Measurements from ENCODE around the gene GLE1. TPM values are rescaled to one million over a fixed set of nuclear protein-coding genes. Genes with fewer than 3 reads are reported as not detected.
A peak's percentile ranks its signal among the peaks of the same experiment; 100 is the strongest.

The GLE1 gene
- total and polyA plus RNA-seq, 5 donors from 2014 or later = 16.7 to 34.1 (median 29.6) TPM

- no peak overlapping the region for H3K4me3 Mint-ChIP-seq
- DNase-seq (no peak), ATAC-seq (ENCODE audit: low read depth in 2 of 2) (no peak)
- Histone ChIP-seq H3K36me3 (ENCODE audit: control insufficient read depth, insufficient read depth, low read length) (peaks cover 20% of the 10 kb centered on the region), H3K27ac (ENCODE audit: insufficient read depth, low read length, poor library complexity, severe bottlenecking) (no peak overlapping the region), H3K4me1 (ENCODE audit: control insufficient read depth, insufficient read depth, low read length, poor library complexity, severe bottlenecking) (no peaks in the 10 kb centered on the region), H3K27me3 (ENCODE audit: control insufficient read depth, insufficient read depth, low read length) (no peaks in the 10 kb centered on the region), H3K4me3 (ENCODE audit: low read depth, low read length) (no peak overlapping the region), H3K9me3 (ENCODE audit: control insufficient read depth in 2 of 2, low read length in 2 of 2) (no peaks in the 10 kb centered on the region)
- peaks cover 13% of the 10 kb centered on the region for H3K36me3 Mint-ChIP-seq
- H3K27ac Mint-ChIP-seq = no peak overlapping the region
- H3K9me3 Mint-ChIP-seq = no peaks in the 10 kb centered on the region
- no peaks in the 10 kb centered on the region for H3K27me3 Mint-ChIP-seq
- H3K4me1 Mint-ChIP-seq = peaks cover 0 to 2% (median 0%) of the 10 kb centered on the region in 4 donors
Measured at GRCh38 chr9:128469070-128469469, 35.4 kb upstream of the GLE1 start.

- no peaks in the 10 kb centered on the region for H3K4me1 ChIP-seq (ENCODE audit: control insufficient read depth, insufficient read depth, low read length, poor library complexity, severe bottlenecking)
- no peaks in the 10 kb centered on the region for H3K9me3 Mint-ChIP-seq
- H3K36me3 ChIP-seq (ENCODE audit: control insufficient read depth, insufficient read depth, low read length) = peaks cover 17% of the 10 kb centered on the region
- H3K4me1 Mint-ChIP-seq = peaks cover 0 to 2% (median 0%) of the 10 kb centered on the region in 4 donors
- ATAC-seq (ENCODE audit: low read depth in 2 of 2) = no peak
- H3K4me3 ChIP-seq (ENCODE audit: low read depth, low read length) = no peak overlapping the region
- no peaks in the 10 kb centered on the region for H3K9me3 ChIP-seq (ENCODE audit: control insufficient read depth in 2 of 2, low read length in 2 of 2)
- no peaks in the 10 kb centered on the region for H3K27me3 ChIP-seq (ENCODE audit: control insufficient read depth, insufficient read depth, low read length)
- no peak overlapping the region for H3K27ac ChIP-seq (ENCODE audit: insufficient read depth, low read length, poor library complexity, severe bottlenecking)
- peaks cover 17% of the 10 kb centered on the region for H3K36me3 Mint-ChIP-seq
- no peak overlapping the region for H3K27ac Mint-ChIP-seq
- no peak for DNase-seq
- H3K4me3 Mint-ChIP-seq = no peak overlapping the region
- H3K27me3 Mint-ChIP-seq = no peaks in the 10 kb centered on the region
Measured at GRCh38 chr9:128470560-128470959, 34.0 kb upstream of the GLE1 start.

- peaks cover 24% of the 10 kb centered on the region for H3K36me3 Mint-ChIP-seq
- no peak overlapping the region for H3K27ac Mint-ChIP-seq
Measured at GRCh38 chr9:128473104-128473503, 31.4 kb upstream of the GLE1 start.

GRCh38 chr9:128475867-128476266 is 28.7 kb upstream of the GLE1 start:
- peaks cover 30% of the 10 kb centered on the region for H3K36me3 ChIP-seq (ENCODE audit: control insufficient read depth, insufficient read depth, low read length)
- DNase-seq (no peak), ATAC-seq (ENCODE audit: low read depth in 2 of 2) (no peak)
- H3K9me3 ChIP-seq (ENCODE audit: control insufficient read depth in 2 of 2, low read length in 2 of 2) = no peaks in the 10 kb centered on the region
- H3K4me1 ChIP-seq (ENCODE audit: control insufficient read depth, insufficient read depth, low read length, poor library complexity, severe bottlenecking) = no peaks in the 10 kb centered on the region
- Mint-ChIP-seq H3K27ac (no peak overlapping the region), H3K4me3 (no peak overlapping the region), H3K9me3 (no peaks in the 10 kb centered on the region), H3K36me3 (peaks cover 38% of the 10 kb centered on the region), H3K4me1 (no peaks in the 10 kb centered on the region), H3K27me3 (no peaks in the 10 kb centered on the region)
- H3K4me3 ChIP-seq (ENCODE audit: low read depth, low read length) = no peak overlapping the region
- no peak overlapping the region for H3K27ac ChIP-seq (ENCODE audit: insufficient read depth, low read length, poor library complexity, severe bottlenecking)
- no peaks in the 10 kb centered on the region for H3K27me3 ChIP-seq (ENCODE audit: control insufficient read depth, insufficient read depth, low read length)

More at GRCh38 chr9:128473104-128473503, 31.4 kb upstream of the GLE1 start:
- Mint-ChIP-seq H3K4me1 (peaks cover 0 to 2% (median 0%) of the 10 kb centered on the region in 4 donors), H3K9me3 (no peaks in the 10 kb centered on the region), H3K4me3 (no peak overlapping the region), H3K27me3 (no peaks in the 10 kb centered on the region)
- Histone ChIP-seq H3K36me3 (ENCODE audit: control insufficient read depth, insufficient read depth, low read length) (peaks cover 21% of the 10 kb centered on the region), H3K27me3 (ENCODE audit: control insufficient read depth, insufficient read depth, low read length) (no peaks in the 10 kb centered on the region), H3K4me3 (ENCODE audit: low read depth, low read length) (no peak overlapping the region), H3K9me3 (ENCODE audit: control insufficient read depth in 2 of 2, low read length in 2 of 2) (no peaks in the 10 kb centered on the region), H3K4me1 (ENCODE audit: control insufficient read depth, insufficient read depth, low read length, poor library complexity, severe bottlenecking) (no peaks in the 10 kb centered on the region), H3K27ac (ENCODE audit: insufficient read depth, low read length, poor library complexity, severe bottlenecking) (no peak overlapping the region)
- DNase-seq (no peak), ATAC-seq (ENCODE audit: low read depth in 2 of 2) (no peak)

GRCh38 chr9:128479262-128479661 is 25.3 kb upstream of the GLE1 start:
- no peaks in the 10 kb centered on the region for H3K27me3 ChIP-seq (ENCODE audit: control insufficient read depth, insufficient read depth, low read length)
- H3K4me1 ChIP-seq (ENCODE audit: control insufficient read depth, insufficient read depth, low read length, poor library complexity, severe bottlenecking) = no peaks in the 10 kb centered on the region
- no peak overlapping the region for H3K4me3 ChIP-seq (ENCODE audit: low read depth, low read length)
- ATAC-seq (ENCODE audit: low read depth in 2 of 2) (no peak), DNase-seq (no peak)
- H3K4me3 Mint-ChIP-seq = no peak overlapping the region
- H3K9me3 Mint-ChIP-seq = no peaks in the 10 kb centered on the region
- peaks cover 39% of the 10 kb centered on the region for H3K36me3 Mint-ChIP-seq
- no peak overlapping the region for H3K27ac ChIP-seq (ENCODE audit: insufficient read depth, low read length, poor library complexity, severe bottlenecking)
- peak overlapping the region in 1 of 3 donors; percentile 11 for H3K27ac Mint-ChIP-seq
- no peaks in the 10 kb centered on the region for H3K27me3 Mint-ChIP-seq
- no peaks in the 10 kb centered on the region for H3K4me1 Mint-ChIP-seq
- peaks cover 50% of the 10 kb centered on the region for H3K36me3 ChIP-seq (ENCODE audit: control insufficient read depth, insufficient read depth, low read length)
- no peaks in the 10 kb centered on the region for H3K9me3 ChIP-seq (ENCODE audit: control insufficient read depth in 2 of 2, low read length in 2 of 2)

- Mint-ChIP-seq H3K4me3 (no peak overlapping the region), H3K9me3 (no peaks in the 10 kb centered on the region), H3K4me1 (no peaks in the 10 kb centered on the region), H3K27ac (peak overlapping the region in 1 of 3 donors; percentile 9), H3K27me3 (no peaks in the 10 kb centered on the region), H3K36me3 (peaks cover 45% of the 10 kb centered on the region)
- H3K36me3 ChIP-seq (ENCODE audit: control insufficient read depth, insufficient read depth, low read length) = peaks cover 66% of the 10 kb centered on the region
- no peak overlapping the region for H3K27ac ChIP-seq (ENCODE audit: insufficient read depth, low read length, poor library complexity, severe bottlenecking)
- H3K4me1 ChIP-seq (ENCODE audit: control insufficient read depth, insufficient read depth, low read length, poor library complexity, severe bottlenecking) = no peaks in the 10 kb centered on the region
- H3K9me3 ChIP-seq (ENCODE audit: control insufficient read depth in 2 of 2, low read length in 2 of 2) = no peaks in the 10 kb centered on the region
- no peak overlapping the region for H3K4me3 ChIP-seq (ENCODE audit: low read depth, low read length)
- DNase-seq (no peak), ATAC-seq (ENCODE audit: low read depth in 2 of 2) (no peak)
- no peaks in the 10 kb centered on the region for H3K27me3 ChIP-seq (ENCODE audit: control insufficient read depth, insufficient read depth, low read length)
Measured at GRCh38 chr9:128481561-128481960, 23.0 kb upstream of the GLE1 start.

GRCh38 chr9:128482186-128482585 is 22.3 kb upstream of the GLE1 start:
- no peaks in the 10 kb centered on the region for H3K9me3 ChIP-seq (ENCODE audit: control insufficient read depth in 2 of 2, low read length in 2 of 2)
- no peak for ATAC-seq (ENCODE audit: low read depth in 2 of 2)
- no peaks in the 10 kb centered on the region for H3K4me1 Mint-ChIP-seq
- peaks cover 68% of the 10 kb centered on the region for H3K36me3 ChIP-seq (ENCODE audit: control insufficient read depth, insufficient read depth, low read length)
- DNase-seq = no peak
- peaks cover 48% of the 10 kb centered on the region for H3K36me3 Mint-ChIP-seq
- H3K27ac Mint-ChIP-seq = peak overlapping the region in 1 of 3 donors; percentile 28
- H3K4me3 Mint-ChIP-seq = no peak overlapping the region
- no peak overlapping the region for H3K27ac ChIP-seq (ENCODE audit: insufficient read depth, low read length, poor library complexity, severe bottlenecking)
- no peak overlapping the region for H3K4me3 ChIP-seq (ENCODE audit: low read depth, low read length)
- no peaks in the 10 kb centered on the region for H3K9me3 Mint-ChIP-seq
- H3K4me1 ChIP-seq (ENCODE audit: control insufficient read depth, insufficient read depth, low read length, poor library complexity, severe bottlenecking) = no peaks in the 10 kb centered on the region
- no peaks in the 10 kb centered on the region for H3K27me3 Mint-ChIP-seq
- no peaks in the 10 kb centered on the region for H3K27me3 ChIP-seq (ENCODE audit: control insufficient read depth, insufficient read depth, low read length)

GRCh38 chr9:128484686-128485413 is 19.7 kb upstream of the GLE1 start:
- no peak overlapping the region for H3K27ac ChIP-seq (ENCODE audit: insufficient read depth, low read length, poor library complexity, severe bottlenecking)
- DNase-seq = no peak
- peaks cover 47% of the 10 kb centered on the region for H3K36me3 Mint-ChIP-seq
- no peaks in the 10 kb centered on the region for H3K4me1 ChIP-seq (ENCODE audit: control insufficient read depth, insufficient read depth, low read length, poor library complexity, severe bottlenecking)
- H3K4me3 Mint-ChIP-seq = no peak overlapping the region
- no peaks in the 10 kb centered on the region for H3K27me3 ChIP-seq (ENCODE audit: control insufficient read depth, insufficient read depth, low read length)
- H3K27ac Mint-ChIP-seq = no peak overlapping the region
- H3K4me3 ChIP-seq (ENCODE audit: low read depth, low read length) = no peak overlapping the region
- no peaks in the 10 kb centered on the region for H3K27me3 Mint-ChIP-seq
- H3K4me1 Mint-ChIP-seq = no peaks in the 10 kb centered on the region
- ATAC-seq (ENCODE audit: low read depth in 2 of 2) = no peak
- H3K9me3 Mint-ChIP-seq = no peaks in the 10 kb centered on the region
- H3K36me3 ChIP-seq (ENCODE audit: control insufficient read depth, insufficient read depth, low read length) = peaks cover 74% of the 10 kb centered on the region
- H3K9me3 ChIP-seq (ENCODE audit: control insufficient read depth in 2 of 2, low read length in 2 of 2) = no peaks in the 10 kb centered on the region
